Left forelimb (tissue), 1 donor: ENCODE measurements around the gene PGC.

Experiments used
- DNase-seq: peaks from one replicate; pipeline ENCODE4 v3.0.0-alpha.2; 2018; ENCODE audit warnings: low spot score

Gene PGC

GRCh38 chr6:41714556-41715273, 32.5 kb downstream of the PGC start:
- no peak for DNase-seq

GRCh38 chr6:41713650-41714291, 33.4 kb downstream of the PGC start:
- DNase-seq, result no peak

- DNase-seq, result no peak
These were observed 34.0 kb downstream of the PGC start for GRCh38 chr6:41713159-41713649.

- no peak for DNase-seq
These were observed 34.5 kb downstream of the PGC start for GRCh38 chr6:41712651-41713103.

GRCh38 chr6:41711323-41712038, 35.7 kb downstream of the PGC start:
- DNase-seq, result no peak

- no peak for DNase-seq
These were observed 37.8 kb downstream of the PGC start for GRCh38 chr6:41709375-41709774.

GRCh38 chr6:41708856-41709255, 38.3 kb downstream of the PGC start:
- DNase-seq, result no peak

GRCh38 chr6:41707565-41708200, 39.5 kb downstream of the PGC start:
- DNase-seq, result no peak

- DNase-seq, result no peak
These were observed 40.2 kb downstream of the PGC start for GRCh38 chr6:41706876-41707564.

- DNase-seq, result no peak
These were observed 41.0 kb downstream of the PGC start for GRCh38 chr6:41705996-41706835.

- no peak for DNase-seq
These were observed 41.7 kb downstream of the PGC start for GRCh38 chr6:41705311-41705995.

GRCh38 chr6:41704656-41705310, 42.4 kb downstream of the PGC start:
- no peak for DNase-seq

GRCh38 chr6:41704028-41704427, 43.2 kb downstream of the PGC start:
- DNase-seq, result no peak

- DNase-seq, result no peak
These were observed 44.3 kb downstream of the PGC start for GRCh38 chr6:41702771-41703494.

- DNase-seq, result no peak
These were observed 45.0 kb downstream of the PGC start for GRCh38 chr6:41702089-41702745.

GRCh38 chr6:41700463-41701347, 46.5 kb downstream of the PGC start:
- no peak for DNase-seq

GRCh38 chr6:41699063-41699462, 48.1 kb downstream of the PGC start:
- no peak for DNase-seq
